NB4 (cell line): Measurements from ENCODE around the gene CCDC137.

Source experiments
- CTCF ChIP-seq: IDR thresholded peaks from one replicate; pipeline ENCODE4 v1.5.1; 2012; ENCODE audit warnings: low read depth, low read length
- MAX ChIP-seq: IDR thresholded peaks from 2 replicates; pipeline ENCODE4 v1.6.1; 2011; ENCODE audit warnings: low read depth, low read length
- POLR2A ChIP-seq: IDR thresholded peaks from 2 replicates; pipeline ENCODE4 v1.6.1; 2011; ENCODE audit warnings: mild to moderate bottlenecking; ENCODE audit not compliant: insufficient read length; ENCODE audit errors: extremely low read depth

GRCh38 chr17:81640011-81640410 is 26.5 kb upstream of the CCDC137 start:
- TF ChIP-seq MAX (no peak), CTCF (no peak), POLR2A (no peak)
